GM19351 (cell line): ENCODE measurements around the gene MT1E.
"Not testable (repeated sequence)": the region's sequence is repeated elsewhere in the genome, so short reads cannot be mapped to it uniquely, and the experiment has no call there.

Source experiments
- ATAC-seq: cut with Tn5 transposase; IDR thresholded peaks from one replicate; pipeline ENCODE4 v1.9.1; 2021; ENCODE audit warnings: mild to moderate bottlenecking, moderate library complexity; ENCODE audit not compliant: unreplicated experiment

The MT1E gene

GRCh38 chr16:56643080-56643778, 17.6 kb downstream of the MT1E start:
- peak; percentile 89 for ATAC-seq

DNA sequence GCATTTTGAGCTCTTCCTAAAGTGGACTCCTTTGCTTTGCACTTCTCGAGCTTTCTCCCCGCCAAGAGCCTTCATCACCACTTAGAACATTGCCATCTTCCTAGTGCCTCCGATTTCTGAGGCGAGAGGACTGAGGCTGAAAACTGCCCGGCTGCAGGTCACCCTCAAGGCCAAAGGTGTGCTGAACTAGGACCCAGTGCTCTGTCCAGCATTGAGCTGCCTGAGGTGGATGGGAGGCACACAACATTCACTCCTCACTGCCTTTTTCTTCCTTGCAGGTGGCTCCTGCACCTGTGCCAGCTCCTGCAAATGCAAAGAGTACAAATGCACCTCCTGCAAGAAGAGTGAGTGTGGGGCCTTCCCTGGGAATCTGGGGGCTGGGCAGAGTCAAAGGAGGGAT, 18.3 kb downstream of the MT1E start:
- ATAC-seq = no peak

- ATAC-seq = no peak
These were observed 19.7 kb downstream of the MT1E start for GRCh38 chr16:56645311-56645710.

- no peak for ATAC-seq
These were observed 20.3 kb downstream of the MT1E start for GRCh38 chr16:56645838-56646237.

GRCh38 chr16:56647641-56648431, 22.3 kb downstream of the MT1E start:
- no peak for ATAC-seq

DNA sequence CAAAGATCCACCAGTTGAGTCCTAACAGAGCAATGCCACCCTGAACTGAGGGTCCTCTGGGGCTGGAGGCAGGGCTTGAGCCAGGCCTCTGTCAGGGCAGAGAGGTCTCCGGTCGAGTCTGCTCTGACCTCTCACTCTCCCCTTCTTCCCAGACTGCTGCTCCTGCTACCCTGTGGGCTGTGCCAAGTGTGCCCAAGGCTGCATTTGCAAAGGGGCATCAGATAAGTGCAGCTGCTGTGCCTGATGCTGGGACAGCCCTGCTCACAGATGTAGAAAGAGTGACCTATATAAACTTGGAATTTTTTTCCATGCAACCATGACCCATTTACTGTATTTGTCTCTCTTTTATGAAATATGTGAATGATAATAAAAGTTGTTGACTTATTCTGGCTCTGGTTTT, 23.7 kb downstream of the MT1E start:
- no peak for ATAC-seq

DNA sequence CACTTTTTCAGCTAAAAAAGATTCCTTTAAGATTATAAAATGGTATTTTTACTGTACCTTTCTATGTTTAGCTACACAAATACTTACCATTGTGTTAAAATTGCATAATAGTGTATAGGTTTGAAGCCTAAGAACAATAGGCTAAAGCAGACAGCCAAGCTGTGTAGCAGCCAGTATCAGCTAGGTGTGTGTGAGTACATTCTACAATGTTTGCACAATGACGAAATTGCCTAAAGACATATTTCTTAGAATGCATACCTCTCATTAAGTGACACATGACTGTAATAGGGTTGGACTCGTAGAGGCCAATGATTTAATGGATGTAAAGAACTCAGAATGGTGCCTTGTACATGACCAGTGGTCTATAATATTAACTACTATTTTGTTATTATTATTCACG, 24.2 kb downstream of the MT1E start:
- no peak for ATAC-seq

DNA sequence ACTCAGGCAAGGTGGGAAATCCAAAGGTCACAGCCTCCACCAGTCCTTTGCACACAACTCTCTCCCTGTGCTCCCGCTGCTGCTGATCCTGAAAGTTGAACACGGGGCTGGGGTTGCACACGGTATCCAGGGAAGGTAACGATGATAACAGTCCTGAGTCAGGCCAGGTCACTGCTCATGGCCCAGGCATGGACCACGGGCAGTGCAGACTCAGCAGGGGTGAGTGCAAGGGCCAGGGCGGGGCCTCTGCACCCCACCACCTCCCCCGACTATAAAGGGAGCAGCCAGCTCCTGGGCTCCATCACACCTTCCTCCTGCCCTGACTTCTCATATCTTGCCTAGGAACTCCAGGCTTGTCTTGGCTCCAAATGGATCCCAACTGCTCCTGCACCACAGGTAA, 26.0 kb downstream of the MT1E start, which contains the start of gene MT1B:
Gene MT1B (plus strand): TSS at position 301 of the 400 bp plus-strand sequence. CDS start 68 bp downstream, at position 369.
- no peak for ATAC-seq

DNA sequence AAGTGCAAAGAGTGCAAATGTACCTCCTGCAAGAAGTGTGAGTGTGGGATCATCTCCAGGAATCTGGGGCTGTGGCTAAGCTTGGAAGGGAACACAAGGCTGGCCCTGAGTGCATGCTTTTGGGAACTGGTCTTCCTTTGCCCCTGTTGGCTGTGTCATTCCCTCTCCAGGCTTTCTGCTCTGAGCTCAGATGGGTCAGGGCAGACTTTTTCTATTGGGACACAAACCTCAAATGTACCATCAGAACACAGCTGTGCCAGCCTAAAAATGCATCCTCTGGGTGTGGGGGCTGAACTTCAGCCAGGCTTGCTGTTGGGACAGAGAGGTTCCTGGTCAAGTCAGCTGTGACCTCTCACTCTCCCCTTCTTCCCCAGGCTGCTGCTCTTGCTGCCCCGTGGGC, 27.0 kb downstream of the MT1E start:
- ATAC-seq = no peak

- ATAC-seq = no peak
These were observed 27.6 kb downstream of the MT1E start for GRCh38 chr16:56653218-56653617.

DNA sequence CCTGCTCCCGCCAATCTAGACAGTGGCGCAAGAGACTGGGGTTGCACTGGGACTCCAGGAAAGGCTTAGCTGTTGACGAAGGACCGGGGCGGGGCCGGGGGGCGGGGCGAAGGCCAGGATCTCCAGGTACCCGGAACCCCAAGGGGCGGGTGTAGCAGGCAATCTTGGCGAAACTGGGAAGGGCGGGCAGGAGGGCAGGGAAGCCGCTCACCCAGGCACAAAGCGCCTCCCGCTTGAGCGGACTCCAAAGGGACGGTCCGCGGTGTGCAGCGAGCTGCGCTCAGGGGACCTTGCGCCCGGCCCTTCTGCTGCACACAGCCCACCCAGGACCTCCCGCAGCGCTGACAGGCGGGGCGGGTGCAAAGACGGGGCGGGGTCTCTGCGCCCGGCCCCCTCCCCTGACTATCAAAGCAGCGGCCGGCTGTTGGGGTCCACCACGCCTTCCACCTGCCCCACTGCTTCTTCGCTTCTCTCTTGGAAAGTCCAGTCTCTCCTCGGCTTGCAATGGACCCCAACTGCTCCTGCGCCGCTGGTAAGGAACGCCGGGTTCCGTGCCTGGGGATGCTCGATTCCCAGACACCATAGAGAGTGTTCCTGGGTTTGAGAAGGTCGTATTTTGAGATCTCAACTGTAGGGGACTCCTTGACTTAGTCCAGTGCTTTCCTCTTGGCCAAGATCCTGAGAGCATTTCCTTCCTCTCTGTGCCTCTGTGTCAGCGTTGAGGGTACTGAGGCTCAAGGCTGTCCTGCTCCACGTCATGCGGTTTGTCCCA, 32.2 kb downstream of the MT1E start, which contains the start of gene MT1F:
Gene MT1F (plus strand): TSS at position 405 of the 772 bp plus-strand sequence. CDS start 100 bp downstream, at position 505.
- no peak for ATAC-seq

- ATAC-seq = no peak
These were observed 32.8 kb downstream of the MT1E start for GRCh38 chr16:56658327-56658875.

GRCh38 chr16:56662357-56663354, 37.1 kb downstream of the MT1E start:
- no peak for ATAC-seq

GRCh38 chr16:56664506-56664905, 38.9 kb downstream of the MT1E start:
- no peak for ATAC-seq

DNA sequence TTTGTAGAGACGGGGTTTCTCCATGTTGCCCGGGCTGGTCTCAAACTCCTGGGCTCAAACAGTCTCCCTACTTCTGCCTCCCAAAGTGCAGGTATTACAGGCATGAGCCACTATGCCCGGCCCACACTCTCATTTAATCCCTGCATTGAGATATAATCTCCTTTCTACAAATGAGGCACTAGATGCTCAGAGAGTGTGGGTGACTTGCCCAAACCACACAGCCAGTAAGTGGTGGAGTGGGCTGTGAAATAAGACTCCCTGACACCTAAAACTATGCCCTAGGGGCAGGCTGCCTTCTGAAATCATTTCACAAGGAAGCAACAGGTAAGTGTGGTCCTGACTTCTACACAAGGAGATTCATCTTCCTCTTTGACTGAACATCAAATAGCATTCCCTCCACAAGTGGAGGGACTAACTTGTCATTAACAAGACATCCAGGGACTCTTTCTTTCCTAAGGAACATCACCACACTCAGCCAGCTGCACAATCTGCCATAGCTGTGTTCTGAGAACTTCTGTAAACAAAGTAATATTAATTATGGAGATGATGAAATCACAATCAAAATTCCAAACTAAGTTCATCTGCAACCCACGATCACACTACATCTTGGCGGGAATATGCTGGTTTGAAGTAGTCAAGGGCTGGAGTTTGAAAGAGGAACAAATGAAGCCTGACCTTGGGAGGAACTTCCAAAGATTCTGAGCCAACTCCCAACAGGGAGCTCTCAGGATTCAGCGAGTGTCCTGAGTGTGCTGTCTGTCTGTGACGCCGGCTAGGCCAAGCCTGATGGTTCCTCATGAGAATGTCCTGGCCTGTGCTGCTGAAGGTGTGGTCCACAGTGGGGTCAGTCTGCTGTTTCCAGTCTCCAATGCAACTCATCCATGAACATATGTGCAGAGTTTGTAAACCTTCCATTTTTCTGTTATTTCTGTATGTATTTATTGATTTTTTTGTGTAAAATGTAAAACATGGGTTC, 40.0 kb downstream of the MT1E start:
- ATAC-seq = not testable (repeated sequence)

DNA sequence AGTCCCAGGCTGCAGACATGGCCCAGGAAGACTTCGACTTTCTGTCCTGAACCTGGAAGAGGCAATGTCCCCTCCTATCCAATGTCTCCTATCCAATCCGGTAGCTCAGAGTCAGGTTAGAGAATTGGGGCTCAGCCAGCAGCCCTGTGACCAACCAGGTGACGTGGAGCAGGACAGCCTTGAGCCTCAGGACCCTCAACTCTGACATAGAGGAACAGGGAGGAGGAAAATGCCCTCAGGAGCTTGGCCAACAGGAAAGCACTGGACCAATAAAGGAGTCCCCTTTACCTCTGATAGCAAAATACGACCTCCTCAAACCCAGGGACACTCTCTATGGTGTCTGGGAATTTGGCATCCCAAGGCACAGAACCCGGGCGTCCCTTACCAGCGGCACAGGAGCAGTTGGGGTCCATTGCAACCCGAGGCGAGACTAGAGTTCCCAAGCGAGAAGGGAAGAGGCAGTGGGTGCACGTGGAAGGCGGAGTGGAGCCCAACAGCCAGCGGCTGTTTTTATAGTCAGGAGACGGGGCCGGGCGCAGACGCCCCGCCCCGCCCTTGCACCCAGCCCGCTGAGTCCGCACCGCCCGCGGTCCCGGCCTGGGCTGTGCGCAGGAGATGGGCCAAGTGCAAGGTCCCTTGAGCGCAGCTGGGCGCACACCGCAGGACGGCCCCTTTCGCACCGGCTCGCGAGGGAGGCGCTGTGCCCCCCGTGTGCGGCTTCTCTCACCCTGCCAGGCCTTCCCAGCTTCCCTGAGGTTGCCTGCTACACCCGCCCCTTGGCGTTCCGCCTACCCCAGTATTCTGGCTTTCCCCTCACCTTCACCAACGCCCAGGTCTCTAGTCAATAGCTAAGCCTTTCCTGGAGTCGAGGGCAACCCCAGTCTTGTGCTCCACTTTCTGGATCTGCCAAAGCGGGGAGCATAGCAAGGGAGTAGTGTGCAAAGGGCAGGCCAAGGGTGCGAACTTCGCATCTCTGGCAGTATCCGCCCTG, 42.3 kb downstream of the MT1E start, which contains the start of gene MT1G:
Gene MT1G (minus strand): TSS at position 485 of the 991 bp plus-strand sequence. CDS start 72 bp downstream, at position 413.
- ATAC-seq = no peak
